GM21825 (cell line): Measurements from ENCODE around the gene GLDC.
"Not testable (repeated sequence)": the region's sequence is repeated elsewhere in the genome, so short reads cannot be mapped to it uniquely, and the experiment has no call there.

Source experiments
- ATAC-seq: cut with Tn5 transposase; IDR thresholded peaks from one replicate; pipeline ENCODE4 v1.9.1; 2021; ENCODE audit warnings: mild to moderate bottlenecking, moderate library complexity; ENCODE audit not compliant: unreplicated experiment

Gene GLDC

GRCh38 chr9:6645355-6646292 is at the start of gene GLDC:
TSS of gene GLDC (minus strand) at chr9:6645729. CDS start at chr9:6645499, 230 bp downstream.
- peak; percentile 89 for ATAC-seq

DNA sequence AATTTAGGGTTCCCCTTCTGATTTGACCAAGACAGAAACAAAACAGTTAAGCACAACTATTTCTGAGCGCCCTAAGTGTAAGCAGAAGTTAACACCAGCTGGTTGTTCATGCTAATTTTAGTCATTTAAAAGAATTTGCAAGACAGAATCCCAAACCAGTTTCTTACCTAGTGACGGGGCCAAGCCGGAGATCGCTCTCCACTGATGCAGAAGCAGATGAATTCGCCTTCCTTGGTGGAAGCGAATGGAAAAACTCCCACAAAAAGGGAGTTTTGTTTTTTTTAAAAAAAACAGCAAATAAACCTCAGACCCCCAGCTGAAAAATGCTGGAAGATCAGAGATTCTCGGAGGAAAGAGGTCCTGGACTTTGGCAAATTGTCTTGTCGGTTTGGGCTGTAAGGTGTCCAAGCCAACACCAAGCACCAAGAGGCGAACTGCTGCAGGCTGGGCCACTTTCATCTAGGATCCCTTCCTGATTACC is 47.4 kb upstream of the GLDC start:
- no peak for ATAC-seq

DNA sequence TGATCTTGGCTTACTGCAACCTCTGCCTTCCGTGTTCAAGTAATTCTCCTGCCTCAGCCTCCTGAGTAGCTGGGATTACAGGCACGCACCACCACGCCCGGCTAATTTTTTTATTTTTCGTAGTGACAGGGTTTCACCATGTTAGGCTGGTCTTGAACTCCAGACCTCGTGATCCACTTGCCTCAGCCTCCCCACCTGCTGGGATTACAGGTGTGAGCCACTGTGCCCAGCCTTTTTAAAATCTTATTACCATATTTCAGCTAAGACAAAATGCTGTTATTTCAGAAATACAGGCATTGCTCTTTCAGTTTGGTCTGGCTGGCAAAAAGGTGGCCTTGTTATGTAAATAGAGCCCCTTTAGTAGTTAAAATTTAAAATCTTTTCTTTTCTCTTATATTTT is 46.9 kb upstream of the GLDC start:
- no peak for ATAC-seq

- ATAC-seq, result not testable (repeated sequence)
These were observed 45.1 kb upstream of the GLDC start for GRCh38 chr9:6690675-6691070.

GRCh38 chr9:6689893-6690674 is 44.6 kb upstream of the GLDC start:
- ATAC-seq, result no peak

DNA sequence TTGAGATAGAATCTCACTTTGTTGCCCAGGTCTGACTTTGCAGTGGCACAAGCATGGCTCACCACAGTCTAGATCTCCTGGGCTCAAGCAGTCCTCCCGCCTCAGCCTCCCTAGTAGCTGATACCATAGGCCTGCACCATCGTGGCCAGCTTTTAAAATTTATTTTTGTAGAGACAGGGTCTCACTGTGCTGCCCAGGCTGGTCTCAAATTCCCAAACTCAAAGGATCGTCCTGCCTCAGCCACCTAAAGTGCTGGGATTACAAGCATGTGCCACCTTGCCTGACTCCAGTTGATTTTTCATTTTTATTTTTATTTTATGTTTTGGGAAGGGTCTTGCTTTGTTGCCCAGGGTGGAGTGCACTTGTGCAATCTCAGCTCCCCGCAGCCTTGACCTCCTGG is 41.7 kb upstream of the GLDC start:
- ATAC-seq, result no peak

DNA sequence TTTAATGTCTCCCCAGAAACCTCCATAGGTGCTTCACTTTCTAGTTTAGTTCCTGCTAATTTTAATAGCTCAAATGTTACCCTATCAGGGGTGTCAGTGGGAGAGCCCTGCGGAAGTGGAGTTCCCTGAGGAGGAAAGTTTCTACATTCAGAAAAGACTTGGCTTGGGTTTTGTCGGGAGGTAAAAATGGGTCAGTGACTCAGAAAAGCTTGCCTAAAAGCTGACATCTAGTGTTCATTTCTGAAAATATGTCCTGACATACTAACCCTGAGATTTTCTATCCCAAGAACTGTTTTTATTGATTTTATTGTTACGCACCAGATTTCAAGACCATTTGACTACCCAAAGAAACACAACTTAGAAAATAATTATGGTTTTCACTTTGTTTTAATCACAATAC is 40.9 kb upstream of the GLDC start:
- ATAC-seq, result no peak

- peak; percentile 0 for ATAC-seq
These were observed 36.5 kb upstream of the GLDC start for GRCh38 chr9:6681957-6682501.

- ATAC-seq, result peak; percentile 76
These were observed 35.8 kb upstream of the GLDC start for GRCh38 chr9:6681147-6681956.

DNA sequence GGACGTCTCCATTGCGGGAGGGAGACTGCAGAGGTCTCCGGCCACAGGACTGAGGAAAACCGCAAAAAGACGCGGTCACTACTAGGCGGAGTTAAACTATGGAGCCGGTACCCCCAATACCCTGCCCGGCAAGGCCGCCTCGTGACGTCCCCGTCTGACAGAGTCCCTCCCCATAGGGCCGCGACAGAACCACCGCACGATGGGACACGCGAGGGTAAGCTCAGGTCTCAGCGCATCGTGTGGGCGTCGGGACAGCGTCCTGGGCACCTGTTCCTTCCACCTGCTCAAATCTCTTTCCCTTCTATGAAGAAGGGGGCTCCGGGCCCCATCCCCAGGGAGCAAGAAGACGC is 35.2 kb upstream of the GLDC start:
- ATAC-seq, result peak; percentile 26

DNA sequence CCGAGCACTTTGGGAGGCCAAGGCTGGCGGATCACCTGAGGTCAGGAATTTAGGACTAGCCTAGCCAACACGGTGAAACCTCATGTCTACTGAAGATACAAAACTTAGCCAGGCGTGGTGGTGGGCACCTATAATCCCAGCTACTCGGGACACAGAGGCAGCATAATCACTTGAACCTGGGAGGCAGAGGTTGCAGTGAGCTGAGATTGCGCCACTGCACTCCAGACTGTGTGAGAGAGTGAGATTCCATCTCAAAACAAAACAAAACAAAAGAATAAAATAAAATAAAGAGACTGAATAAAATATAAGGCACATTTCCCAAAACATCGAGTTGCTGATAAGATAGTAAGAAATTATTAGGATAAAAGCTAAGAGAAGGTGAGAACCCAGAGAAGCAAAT is 32.3 kb upstream of the GLDC start:
- ATAC-seq, result no peak

GRCh38 chr9:6676254-6676921 is 30.9 kb upstream of the GLDC start:
- no peak for ATAC-seq

- ATAC-seq, result no peak
These were observed 29.7 kb upstream of the GLDC start for GRCh38 chr9:6675268-6675667.

GRCh38 chr9:6673326-6674025 is 27.9 kb upstream of the GLDC start:
- peak; percentile 68 for ATAC-seq

- ATAC-seq, result no peak
These were observed 26.6 kb upstream of the GLDC start for GRCh38 chr9:6672118-6672517.

DNA sequence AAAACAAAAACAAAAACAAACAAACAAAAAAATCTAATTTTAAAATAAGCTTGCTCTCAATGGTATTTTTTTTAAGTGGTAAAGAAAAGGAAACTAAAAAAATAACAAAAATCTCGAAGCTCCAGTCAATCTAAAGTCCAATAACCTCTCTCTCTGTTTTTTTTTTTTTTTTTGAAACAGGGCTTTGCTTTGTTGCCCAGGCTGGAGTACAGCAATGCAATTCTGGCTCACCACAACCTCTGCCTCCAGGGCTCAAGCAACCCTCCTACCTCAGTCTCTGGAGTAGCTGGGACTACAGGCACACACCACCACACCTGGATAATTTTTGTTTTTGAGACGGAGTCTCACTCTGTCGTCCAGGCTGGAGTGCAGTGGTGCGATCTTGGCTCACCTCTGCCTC is 25.9 kb upstream of the GLDC start:
- ATAC-seq, result no peak

DNA sequence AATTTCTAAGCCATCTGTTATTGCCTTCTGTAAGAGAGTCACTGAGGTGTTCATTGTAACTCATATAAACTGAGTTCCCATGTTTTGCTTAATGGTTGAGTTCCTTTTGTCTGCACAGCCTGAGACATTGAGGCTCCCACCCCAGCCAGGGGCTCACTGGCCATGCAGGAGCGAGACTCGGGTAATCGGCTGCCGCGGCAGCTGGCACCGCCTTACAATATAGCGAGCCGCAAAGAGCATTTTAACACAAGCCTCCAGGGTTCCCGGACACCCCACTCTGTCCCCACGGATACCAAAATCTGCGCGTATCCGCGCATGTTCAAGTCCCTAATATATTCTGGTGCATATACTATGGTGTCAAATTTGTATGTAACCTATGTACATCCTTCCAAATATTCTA is 24.4 kb upstream of the GLDC start:
- no peak for ATAC-seq

DNA sequence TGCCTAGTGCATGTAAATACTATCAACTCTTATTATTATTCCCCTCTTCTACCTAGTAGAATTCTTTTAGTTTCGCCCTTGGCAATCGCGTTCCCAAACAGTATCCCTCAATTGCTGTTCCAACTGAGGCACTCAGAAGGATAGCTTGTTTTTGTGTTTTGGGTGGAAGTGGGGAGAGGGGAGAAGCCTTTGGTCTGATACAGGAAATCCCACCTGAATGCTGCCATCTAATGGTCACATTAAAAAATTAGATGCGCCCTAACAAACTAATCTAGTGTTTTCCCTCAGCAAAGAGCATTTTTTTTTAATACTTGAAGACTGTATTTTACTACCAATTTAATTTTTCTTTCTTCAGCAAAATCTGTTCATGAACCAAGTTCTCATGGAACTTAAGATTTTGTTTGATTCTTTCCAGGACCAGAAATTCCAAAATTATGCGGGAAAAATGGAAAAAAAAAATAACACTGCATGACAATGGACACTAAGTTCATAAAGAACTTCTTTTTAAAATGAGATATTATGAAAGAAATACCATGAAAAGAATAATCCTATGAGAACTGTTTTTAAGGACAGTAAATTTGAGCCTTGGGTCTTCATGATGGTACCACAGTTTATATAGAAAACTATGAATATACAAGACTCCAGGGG is 22.2 kb upstream of the GLDC start:
- ATAC-seq, result no peak

GRCh38 chr9:6667080-6667479 is 21.6 kb upstream of the GLDC start:
- no peak for ATAC-seq
